Heart right ventricle (tissue), 16 donors: Measurements from ENCODE around the gene PHACTR3. TPM values are rescaled to one million over a fixed set of nuclear protein-coding genes. Genes with fewer than 3 reads are reported as not detected.
A peak's percentile ranks its signal among the peaks of the same experiment; 100 is the strongest.
"Not testable (repeated sequence)": the region's sequence is repeated elsewhere in the genome, so short reads cannot be mapped to it uniquely, and the experiment has no call there.

ENCODE experiments used
- ATAC-seq, 8 donors: fragments of 200-7000 bp; cut with Tn5 transposase; one replicate each; pipeline ENCODE4 v1.9.1; 2020; ENCODE audit warnings: mild to moderate bottlenecking in 8 of 8, moderate library complexity in 8 of 8, moderate number of reproducible peaks in 1 of 8
- DNase-seq, 2 donors: peaks; one replicate each; pipeline ENCODE4 v3.0.0-alpha.2; 2020
- H3K27ac ChIP-seq, 10 donors: fragments of 200-600 bp; sonication (generic) in 2 of 10; one replicate each; pipeline versions ENCODE4 v1.5.0 to v1.8.0; 2020 to 2022; ENCODE audit warnings: mild to moderate bottlenecking in 3 of 10
- H3K27me3 ChIP-seq, 7 donors: fragments of 200-600 bp; one replicate each; pipeline ENCODE4 v1.8.0; 2021 to 2022; ENCODE audit warnings: mild to moderate bottlenecking in 2 of 7
- H3K36me3 ChIP-seq, 9 donors: fragments of 200-600 bp; sonication (generic) in 1 of 9; one replicate each; pipeline versions ENCODE4 v1.5.0 to v1.8.0; 2020 to 2022; ENCODE audit warnings: mild to moderate bottlenecking in 2 of 9
- H3K4me1 ChIP-seq, 9 donors: fragments of 200-600 bp; sonication (generic) in 1 of 9; one replicate each; pipeline versions ENCODE4 v1.5.0 to v1.8.0; 2020 to 2022; ENCODE audit warnings: mild to moderate bottlenecking in 4 of 9
- H3K4me3 ChIP-seq, 10 donors: fragments of 200-600 bp; sonication (generic) in 2 of 10; one replicate each; pipeline versions ENCODE4 v1.5.0 to v1.8.0; 2020 to 2022; ENCODE audit warnings: mild to moderate bottlenecking in 7 of 10, moderate library complexity in 2 of 10
- H3K9me3 ChIP-seq, 11 donors: fragments of 200-600 bp in 10 of 11; sonication (generic) in 2 of 11; one replicate each; pipeline versions ENCODE4 v1.5.0 to v1.8.0; 2013 to 2022; ENCODE audit warnings: mild to moderate bottlenecking in 2 of 11, control low read depth in 1 of 11, moderate library complexity in 1 of 11
- CTCF ChIP-seq, 9 donors: fragments of 200-600 bp; sonication (generic) in 2 of 9; IDR thresholded peaks; one replicate each; pipeline versions ENCODE4 v1.5.0 to v1.8.0; 2021 to 2022; ENCODE audit warnings: antibody characterized with exemption in 9 of 9, mild to moderate bottlenecking in 5 of 9, moderate library complexity in 1 of 9
- WGBS, 2 donors: extraction: QIAGEN DNeasy Blood & Tissue Kit; methylation state at CpG; one replicate each; pipeline ENCODE4 v1.1.7; 2013; ENCODE audit warnings: inconsistent platforms in 1 of 2; 5-methylcytosine and 5-hydroxymethylcytosine counted together
- intact Hi-C, 10 donors: fragments of 100-400 bp; cut with DNase I; formaldehyde crosslinking; loops; one replicate each; pipeline versions ENCODE4 v1.11.1 to v1.14.2; 2022
- long read RNA-seq, 3 donors: library from polyadenylated mRNA; unstranded; transcript quantifications; one replicate each; pipeline ENCODE4 v2.0.0, GENCODE V29; 2020 to 2021
- polyA plus RNA-seq, 2 donors: library from polyadenylated mRNA; stranded (reverse); fragments of 200-250 nt; gene quantifications; one replicate each; pipeline ENCODE4 v1.2.3, GENCODE V29; 2013
- total RNA-seq, 10 donors: library from RNA; stranded (reverse); fragmentation: NEBNext Ultra II Directional in 3 of 10; extraction: Animal tissue kit (Norgen Biotek cat#: 25700) in 3 of 10; gene quantifications; one replicate each; pipeline versions ENCODE4 v1.2.1 to v1.2.4, GENCODE V29; 2021 to 2023
- donor health status: Arrhythmogenic right ventricular cardiomyopathy.
- donor health status: ischemic (EF 13 %, LVEDD 7.1; RV severe dilation, severe dysfunction).
- donor health status: healthy with polysubstance abuse.
- donor health status: DM: no; HTN: yes; CAD: no.
- donor health status: DM: no; HTN: no; CAD: no.
- donor health status: ischemic (EF 25% LVEDD 6.9; RV normal size, moderate dysfunction).
- donor health status: ischemic (EF 25% LVEDD 5.7; RV mildly dilated, moderate dysfunction).
- donor health status: healthy.
- donor health status: DM: yes; HTN: yes; CAD: no.
- donor health status: Ischemic cardiomyopathy.
- donor health status: ischemic (EF 35%, LVEDD 5.7; RV mildly dilated, moderate dysfunction).
- donor health status: nonischemic (EF 11% LVEDD 7.7; RV severe dilation, severe dysfunction).
- donor health status: DM: yes; HTN: yes; CAD: no.
- donor health status: PGD.
- donor health status: ischemic (EF 29% LVEDD 5.4; RV normal size, mild dysfunction).
- donor health status: nonischemic (EF 23%, LVEDD 6.1; RV moderate dilation, normal function).

PHACTR3 gene
- 10 to 100 TPM in 2 of 10 donors, 1 to 10 TPM in 6, under 1 TPM in 2; 0.51 to 24.1 (median 3.7) TPM for total RNA-seq
- polyA plus RNA-seq = 1 to 10 TPM in 1 of 2 donors, under 1 TPM in 1; 0.54 to 7.1 TPM
- long read RNA-seq, donor 1, partial matches to known transcripts = 3 of 19 reads
- long read RNA-seq, donor 1, other reads (novel, unspliced or antisense) = 12 of 19 reads
- long read RNA-seq, donor 2, transcript PHACTR3-202 (13 exons, 2,252 nt) = major isoform, 8 of 46 reads
- long read RNA-seq, donor 2, partial matches to known transcripts = 11 of 46 reads
- long read RNA-seq, donor 2, other reads (novel, unspliced or antisense) = 25 of 46 reads
- long read RNA-seq, donor 3, transcript PHACTR3-202 (13 exons, 2,252 nt) = major isoform, 48 of 156 reads
- long read RNA-seq, donor 3, partial matches to known transcripts = 31 of 156 reads
- long read RNA-seq, donor 3, other reads (novel, unspliced or antisense) = 74 of 156 reads

- Histone ChIP-seq H3K4me1 (peaks cover 0 to 16% (median 10%) of the 10 kb centered on the region in 9 donors), H3K4me3 (peak within 1 kb of the TSS in 8 of 10 donors; percentile 32 to 42 (median 34)), H3K27me3 (peaks cover 17 to 100% (median 76%) of the 10 kb centered on the region in 7 donors), H3K36me3 (no peaks in the 10 kb centered on the region), H3K27ac (no peak within 1 kb of the TSS), H3K9me3 (no peaks in the 10 kb centered on the region)
- intact Hi-C loops = loop anchor here in 2 of 10 donors (5.0 to 10.0 kb wide), 2 partner anchors 91 to 148 kb away; no protein-coding TSS in a partner anchor
- ATAC-seq (no peak), DNase-seq (no peak)
- 10 to 12% methylated on average over 39 to 40 of the region's 40 CpGs for WGBS, 2 donors
- no peak for TF ChIP-seq CTCF (IDR thresholded peaks at IDR 0.05)
These were observed at the start of gene PHACTR3 for GRCh38 chr20:59603781-59604541. TSS of gene PHACTR3 (plus strand) at chr20:59604540. CDS start at chr20:59605015, 475 bp downstream.

GRCh38 chr20:59557733-59558529, 46.4 kb upstream of the PHACTR3 start:
- H3K4me3 ChIP-seq, intact Hi-C loops, H3K4me1 ChIP-seq, DNase-seq, H3K36me3 ChIP-seq, H3K9me3 ChIP-seq, ATAC-seq, H3K27ac ChIP-seq: not testable (repeated sequence)
- 91 to 92% methylated on average over 26 of the region's 26 CpGs for WGBS, 2 donors
- peaks cover 0 to 22% (median 0%) of the 10 kb centered on the region in 7 donors for H3K27me3 ChIP-seq

GRCh38 chr20:59559024-59559817, 45.1 kb upstream of the PHACTR3 start:
- no peaks in the 10 kb centered on the region for H3K36me3 ChIP-seq

More at GRCh38 chr20:59559024-59559817, 45.1 kb upstream of the PHACTR3 start:
- WGBS, 2 donors = 87 to 92% methylated on average over 14 of the region's 14 CpGs
- DNase-seq (no peak), ATAC-seq (peak in 2 of 8 donors; percentile 42 to 53)
- Histone ChIP-seq H3K4me3 (no peak overlapping the region), H3K27ac (no peak overlapping the region), H3K4me1 (no peaks in the 10 kb centered on the region), H3K9me3 (no peaks in the 10 kb centered on the region), H3K27me3 (peaks cover 0 to 22% (median 0%) of the 10 kb centered on the region in 7 donors)
- intact Hi-C loops = no loop called here
- TF ChIP-seq CTCF (IDR thresholded peaks at IDR 0.05) = no peak
